Measurements from ENCODE around the gene THSD4. TPM values are rescaled to one million over a fixed set of nuclear protein-coding genes. Genes with fewer than 3 reads are reported as not detected.

Gene THSD4
- total and polyA plus RNA-seq, 2 experiments from 2014 or later: 5.1 to 25.5 TPM

DNA sequence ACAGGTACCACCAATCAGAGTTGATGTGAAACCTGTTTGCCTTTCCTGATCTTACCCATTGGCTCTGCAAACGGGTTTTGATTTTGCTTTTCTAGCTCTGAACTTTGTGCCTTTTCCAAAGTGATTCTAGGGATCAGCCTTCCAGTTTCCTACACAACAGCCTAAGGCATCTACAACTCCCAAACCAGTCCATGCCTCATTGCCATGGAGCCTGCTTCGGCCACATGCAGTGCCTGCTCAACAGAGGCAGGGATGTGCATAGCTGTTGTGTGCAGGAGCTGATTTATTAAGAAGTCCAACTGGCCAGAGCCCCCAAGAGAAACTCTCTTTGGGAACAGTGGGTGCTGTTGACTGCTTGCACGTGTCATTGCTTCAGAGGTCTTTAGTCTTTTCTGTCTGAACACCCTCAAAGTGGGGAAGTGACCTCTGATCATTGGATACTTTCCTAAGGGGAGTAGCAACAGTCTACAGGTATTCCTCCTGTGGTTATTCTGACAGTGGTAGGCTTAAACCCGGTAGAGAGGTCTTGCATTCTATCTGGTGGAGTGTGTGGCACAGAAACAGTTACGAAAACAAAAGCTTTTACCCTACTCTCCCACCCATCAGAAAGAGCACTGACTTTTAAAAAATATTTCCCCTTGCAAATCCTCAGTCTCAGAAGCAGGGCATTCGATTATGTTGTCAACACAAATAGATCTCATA lies 36.6 kb upstream of the THSD4 start:
- H3K36me3 ChIP-seq: no peaks in the 10 kb centered on the region
- H3K27me3 ChIP-seq: no peaks in the 10 kb centered on the region
- H3K4me1 ChIP-seq (ENCODE audit: low read depth): no peaks in the 10 kb centered on the region
- no peak for DNase-seq (ENCODE audit: low read depth in 1 of 2, low spot score in 1 of 2)
- TF ChIP-seq, protein P1, sequence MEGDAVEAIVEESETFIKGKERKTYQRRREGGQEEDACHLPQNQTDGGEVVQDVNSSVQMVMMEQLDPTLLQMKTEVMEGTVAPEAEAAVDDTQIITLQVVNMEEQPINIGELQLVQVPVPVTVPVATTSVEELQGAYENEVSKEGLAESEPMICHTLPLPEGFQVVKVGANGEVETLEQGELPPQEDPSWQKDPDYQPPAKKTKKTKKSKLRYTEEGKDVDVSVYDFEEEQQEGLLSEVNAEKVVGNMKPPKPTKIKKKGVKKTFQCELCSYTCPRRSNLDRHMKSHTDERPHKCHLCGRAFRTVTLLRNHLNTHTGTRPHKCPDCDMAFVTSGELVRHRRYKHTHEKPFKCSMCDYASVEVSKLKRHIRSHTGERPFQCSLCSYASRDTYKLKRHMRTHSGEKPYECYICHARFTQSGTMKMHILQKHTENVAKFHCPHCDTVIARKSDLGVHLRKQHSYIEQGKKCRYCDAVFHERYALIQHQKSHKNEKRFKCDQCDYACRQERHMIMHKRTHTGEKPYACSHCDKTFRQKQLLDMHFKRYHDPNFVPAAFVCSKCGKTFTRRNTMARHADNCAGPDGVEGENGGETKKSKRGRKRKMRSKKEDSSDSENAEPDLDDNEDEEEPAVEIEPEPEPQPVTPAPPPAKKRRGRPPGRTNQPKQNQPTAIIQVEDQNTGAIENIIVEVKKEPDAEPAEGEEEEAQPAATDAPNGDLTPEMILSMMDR (IDR thresholded peaks at IDR 0.05; ENCODE audit: low read depth, low read length): no peak
- no peaks in the 10 kb centered on the region for H3K9me3 ChIP-seq (ENCODE audit: low read depth)
- H3K4me3 ChIP-seq: no peak overlapping the region
- H3K27ac ChIP-seq: no peak overlapping the region

GRCh38 chr15:71079208-71080044 lies 35.8 kb upstream of the THSD4 start:
- Histone ChIP-seq H3K27ac (no peak overlapping the region), H3K9me3 (ENCODE audit: low read depth) (no peaks in the 10 kb centered on the region), H3K4me3 (no peak overlapping the region), H3K27me3 (no peaks in the 10 kb centered on the region), H3K4me1 (ENCODE audit: low read depth) (no peaks in the 10 kb centered on the region), H3K36me3 (no peaks in the 10 kb centered on the region)
- DNase-seq (ENCODE audit: low read depth in 1 of 2, low spot score in 1 of 2): peak in 1 of 2 donors; percentile 82
- TF ChIP-seq, protein P1 (IDR thresholded peaks at IDR 0.05; ENCODE audit: low read depth, low read length): no peak

GRCh38 chr15:71080166-71080565 lies 35.1 kb upstream of the THSD4 start:
- no peak for DNase-seq (ENCODE audit: low read depth in 1 of 2, low spot score in 1 of 2)
- no peak overlapping the region for H3K27ac ChIP-seq

DNA sequence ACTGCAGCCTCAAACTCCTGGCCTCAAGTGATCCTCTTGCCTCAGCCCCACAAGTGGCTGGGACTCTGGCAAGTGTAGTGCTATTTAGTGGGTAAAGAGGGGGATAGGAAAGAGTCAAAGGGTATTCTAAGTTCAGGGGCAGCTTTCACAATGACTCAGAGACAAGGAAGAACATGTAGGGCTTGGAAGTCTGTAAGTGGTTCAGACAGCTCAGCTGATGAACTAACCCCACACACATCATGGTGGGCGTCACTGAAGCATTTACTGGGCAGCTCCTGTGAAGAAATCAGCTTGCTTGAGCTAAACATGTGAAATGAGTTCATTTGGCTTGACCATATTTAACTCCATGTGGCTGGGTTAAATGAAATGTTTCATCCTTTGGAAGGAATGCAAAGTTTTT lies 34.6 kb upstream of the THSD4 start:
- H3K4me3 ChIP-seq: no peak overlapping the region
- no peaks in the 10 kb centered on the region for H3K36me3 ChIP-seq
- TF ChIP-seq, protein P1 (IDR thresholded peaks at IDR 0.05; ENCODE audit: low read depth, low read length): no peak
- H3K4me1 ChIP-seq (ENCODE audit: low read depth): no peaks in the 10 kb centered on the region
- H3K27me3 ChIP-seq: no peaks in the 10 kb centered on the region
- no peaks in the 10 kb centered on the region for H3K9me3 ChIP-seq (ENCODE audit: low read depth)
- no peak overlapping the region for H3K27ac ChIP-seq
- DNase-seq (ENCODE audit: low read depth in 1 of 2, low spot score in 1 of 2): peak in 1 of 2 donors; percentile 84

More at GRCh38 chr15:71080166-71080565, 35.1 kb upstream of the THSD4 start:
- Histone ChIP-seq H3K4me1 (ENCODE audit: low read depth) (no peaks in the 10 kb centered on the region), H3K27me3 (no peaks in the 10 kb centered on the region), H3K4me3 (no peak overlapping the region), H3K36me3 (no peaks in the 10 kb centered on the region), H3K9me3 (ENCODE audit: low read depth) (no peaks in the 10 kb centered on the region)
- TF ChIP-seq, protein P1 (IDR thresholded peaks at IDR 0.05; ENCODE audit: low read depth, low read length): no peak

DNA sequence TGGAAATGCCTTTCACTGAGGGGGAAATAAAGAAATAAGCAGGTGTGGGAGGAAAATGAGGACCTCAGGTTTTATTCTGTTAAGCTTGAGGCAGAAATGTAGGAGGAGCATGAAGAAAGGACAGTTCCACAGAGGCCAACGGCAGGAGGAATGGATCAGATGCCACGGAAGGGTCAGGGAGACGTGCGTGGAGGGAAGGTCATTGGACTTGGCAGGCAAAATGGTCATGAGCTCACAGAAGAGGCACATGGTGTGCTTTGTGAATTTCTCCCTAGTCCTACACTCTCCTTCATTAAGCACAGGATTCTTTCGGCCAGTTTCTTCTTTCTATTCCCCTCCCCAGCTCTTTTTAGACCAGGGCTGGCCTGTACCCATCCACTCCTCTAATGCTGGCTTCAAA lies 32.5 kb upstream of the THSD4 start:
- Histone ChIP-seq H3K4me1 (ENCODE audit: low read depth) (no peaks in the 10 kb centered on the region), H3K4me3 (no peak overlapping the region), H3K9me3 (ENCODE audit: low read depth) (no peaks in the 10 kb centered on the region), H3K27ac (no peak overlapping the region), H3K36me3 (no peaks in the 10 kb centered on the region), H3K27me3 (no peaks in the 10 kb centered on the region)
- DNase-seq (ENCODE audit: low read depth in 1 of 2, low spot score in 1 of 2): no peak
- TF ChIP-seq, protein P1 (IDR thresholded peaks at IDR 0.05; ENCODE audit: low read depth, low read length): no peak

Measured in cardiac muscle cell (in vitro differentiated cells and primary cell).